IPS-11a (cell line): ENCODE data around the gene C9orf72.

Source experiments
- H3K4me3 ChIP-seq: one replicate; pipeline ENCODE4 v1.5.1; 2013; ENCODE audit warnings: low read depth, low read length, control low read depth

Gene C9orf72

DNA sequence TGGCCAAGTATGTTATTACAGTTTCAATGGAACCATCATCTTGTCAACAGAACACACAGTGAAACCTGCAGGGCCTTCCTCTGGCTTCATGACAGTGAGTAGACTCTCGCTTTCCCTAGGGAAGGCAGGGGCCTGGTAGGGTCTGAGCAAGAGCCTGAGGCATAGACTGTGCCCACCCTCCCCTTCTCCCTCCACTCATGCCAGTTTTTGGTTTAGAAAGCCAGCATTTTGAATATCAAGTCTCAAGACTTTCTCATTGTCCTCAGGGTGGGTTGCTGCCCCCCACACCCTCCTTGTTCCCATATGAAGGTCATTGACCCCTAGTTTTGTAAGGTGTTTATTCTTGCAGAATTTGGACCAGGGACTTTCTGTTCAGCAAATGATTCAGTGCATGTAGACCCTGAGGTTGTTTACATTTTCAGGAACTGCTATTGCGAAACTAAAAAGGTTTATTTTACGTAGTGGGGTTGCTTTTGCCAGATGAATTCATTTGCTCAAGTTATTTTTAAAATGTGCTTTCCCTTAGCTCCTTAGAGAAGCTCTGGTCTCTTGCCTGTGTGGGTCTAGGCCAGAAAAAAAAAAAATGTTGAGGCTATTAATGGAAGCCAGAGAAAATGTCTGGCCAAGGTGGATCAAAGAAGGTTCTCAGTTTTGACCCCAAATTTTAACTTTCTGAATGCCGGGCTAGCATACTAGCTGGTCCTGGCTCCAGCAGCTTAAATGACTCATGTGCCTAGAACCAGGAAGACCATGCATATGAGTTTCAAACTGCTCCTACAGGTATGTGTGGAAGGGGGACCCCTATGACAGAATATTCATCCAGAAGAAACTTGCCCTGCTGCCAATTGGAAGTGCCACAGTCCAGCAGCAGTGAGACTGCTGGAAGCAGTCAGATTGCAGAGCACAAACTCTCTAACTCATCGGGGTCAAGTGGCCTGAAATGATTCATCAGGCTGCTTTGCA lies 33.5 kb downstream of the C9orf72 start:
- no peak overlapping the region for H3K4me3 ChIP-seq

DNA sequence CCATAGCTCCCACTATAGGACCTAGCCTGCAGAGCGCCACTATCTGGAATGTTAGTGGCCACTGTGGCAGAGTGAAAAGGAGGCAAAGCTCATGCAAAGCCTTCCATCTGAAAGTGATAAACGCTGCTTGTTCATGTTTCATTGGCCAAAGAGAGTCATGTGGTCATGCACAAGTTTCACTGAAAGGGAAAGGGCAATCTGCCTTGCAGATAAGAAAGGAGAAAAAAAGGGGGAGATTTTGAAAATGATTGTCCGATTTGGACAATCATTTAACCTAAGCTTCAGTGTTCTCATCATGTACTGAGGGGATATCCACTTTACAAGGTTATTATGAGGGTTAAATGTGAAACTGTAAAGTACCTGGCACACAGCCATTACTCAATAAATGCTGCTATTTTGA lies 34.6 kb downstream of the C9orf72 start:
- H3K4me3 ChIP-seq = no peak overlapping the region

GRCh38 chr9:27537756-27538155 lies 35.5 kb downstream of the C9orf72 start:
- H3K4me3 ChIP-seq = no peak overlapping the region

- no peak overlapping the region for H3K4me3 ChIP-seq
Observed at GRCh38 chr9:27537027-27537435, 36.2 kb downstream of the C9orf72 start.

DNA sequence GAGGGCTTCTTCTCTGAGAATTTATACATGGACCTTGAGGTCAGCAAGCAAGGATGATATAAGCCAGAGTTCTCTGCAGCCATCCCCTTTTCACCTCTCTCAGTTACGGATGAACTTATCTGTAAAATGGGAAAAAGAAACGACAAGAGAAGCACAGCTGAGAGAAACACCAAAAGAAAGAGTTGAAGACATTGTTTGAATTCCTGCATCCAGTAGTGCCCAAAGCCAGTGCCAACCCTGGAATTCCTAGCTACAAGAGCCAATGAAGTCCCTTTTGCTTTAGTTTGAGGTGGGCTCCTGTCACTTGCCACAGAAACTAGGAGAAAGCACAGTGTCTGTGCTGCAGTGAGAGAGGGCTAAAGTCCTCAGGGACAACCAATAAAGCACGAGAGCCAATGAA lies 37.1 kb downstream of the C9orf72 start:
- H3K4me3 ChIP-seq = no peak overlapping the region

GRCh38 chr9:27535701-27536118 lies 37.6 kb downstream of the C9orf72 start:
- H3K4me3 ChIP-seq = no peak overlapping the region

DNA sequence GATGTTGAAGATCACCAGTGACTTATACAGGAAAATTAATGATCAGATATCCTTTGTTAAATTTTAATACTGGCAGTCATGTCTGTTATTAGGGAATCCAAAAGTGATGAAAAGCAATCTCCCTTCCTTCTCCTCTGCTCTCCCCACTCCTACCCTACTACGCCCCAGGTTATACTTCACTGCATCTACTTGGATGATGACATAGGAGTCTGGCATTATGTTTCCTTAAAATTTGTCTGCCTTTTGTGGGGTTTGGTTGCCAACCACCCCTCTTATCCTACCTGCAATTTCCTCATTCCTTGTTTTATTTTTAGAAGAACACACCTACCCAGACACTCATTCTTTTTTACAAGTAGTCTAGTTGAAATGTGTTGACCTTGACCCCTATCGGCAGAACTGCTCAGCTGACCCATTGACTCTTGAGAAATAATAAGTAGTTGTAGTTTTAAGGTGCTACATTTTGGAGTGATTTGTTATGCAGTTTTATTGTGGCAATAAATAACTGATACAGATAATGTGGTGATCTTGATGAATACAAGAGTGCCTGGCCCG lies 38.5 kb downstream of the C9orf72 start:
- no peak overlapping the region for H3K4me3 ChIP-seq

- no peak overlapping the region for H3K4me3 ChIP-seq
Observed at GRCh38 chr9:27534131-27534530, 39.1 kb downstream of the C9orf72 start.

DNA sequence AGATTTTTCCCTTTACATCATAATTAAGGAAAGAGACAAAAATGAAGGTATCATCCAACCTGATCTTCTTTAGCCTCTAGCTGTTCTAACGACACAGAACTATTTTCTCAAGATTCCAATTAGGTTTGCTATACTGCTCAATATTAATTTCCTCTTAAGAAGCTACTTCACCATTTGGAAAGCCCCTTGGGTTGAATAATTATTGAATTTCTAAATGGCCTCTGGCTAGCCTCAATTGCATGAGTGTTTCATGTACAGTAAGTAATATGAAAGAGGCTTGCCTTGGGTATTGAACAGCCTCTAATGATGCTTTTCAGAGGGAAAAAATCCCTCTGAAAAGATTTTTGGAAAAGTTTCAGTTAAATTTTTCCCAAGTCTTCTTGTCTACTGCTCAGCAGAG lies 40.0 kb downstream of the C9orf72 start:
- H3K4me3 ChIP-seq = no peak overlapping the region

GRCh38 chr9:27532046-27532445 lies 41.2 kb downstream of the C9orf72 start:
- H3K4me3 ChIP-seq = no peak overlapping the region

DNA sequence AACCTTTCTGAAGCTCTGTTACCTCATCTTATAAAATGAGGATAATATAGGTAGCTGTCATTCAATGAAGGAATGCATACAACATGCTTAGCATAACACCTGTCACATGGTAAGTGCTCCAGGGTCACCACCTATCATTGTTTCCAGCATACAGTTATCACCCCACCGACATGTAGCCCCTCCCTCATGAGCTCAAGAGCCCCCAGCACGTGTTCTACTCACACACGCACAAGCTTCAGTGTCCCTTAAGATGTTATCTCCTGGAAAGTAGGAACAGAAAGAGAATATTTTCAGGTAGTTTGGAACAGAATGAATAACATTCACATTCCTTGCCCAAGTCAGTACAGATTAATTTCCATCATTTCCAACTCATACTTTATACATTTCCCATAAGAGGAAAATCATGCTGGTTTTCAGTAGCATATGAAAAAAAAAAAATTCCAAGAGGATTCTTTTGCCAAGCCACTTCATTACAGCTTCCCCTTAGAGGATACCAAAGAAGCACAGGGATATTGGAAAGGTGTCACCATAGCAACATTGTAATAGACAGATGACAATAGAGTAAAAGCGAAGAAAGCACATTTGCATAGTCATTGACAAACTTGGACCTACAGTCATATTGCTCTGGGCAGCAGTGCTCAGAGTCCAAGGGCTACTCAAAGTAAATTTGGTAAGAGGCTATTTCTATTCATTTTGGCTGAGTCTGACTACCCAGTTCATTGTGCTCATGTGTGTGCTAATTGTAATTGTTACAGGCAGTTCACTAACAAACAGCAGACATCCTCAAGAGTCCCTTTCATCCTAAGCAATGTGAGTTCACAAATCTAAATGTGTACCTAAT lies 42.1 kb downstream of the C9orf72 start:
- no peak overlapping the region for H3K4me3 ChIP-seq

GRCh38 chr9:27529316-27530278 lies 43.7 kb downstream of the C9orf72 start, which contains the start of gene MOB3B:
TSS of gene MOB3B (minus strand) at chr9:27529814. CDS start at chr9:27455550, 74,264 bp downstream.
- H3K4me3 ChIP-seq = peak within 1 kb of the TSS; percentile 69

- peak overlapping the region; percentile 69 for H3K4me3 ChIP-seq
Observed at GRCh38 chr9:27528886-27529315, 44.4 kb downstream of the C9orf72 start.

GRCh38 chr9:27528076-27528885 lies 45.0 kb downstream of the C9orf72 start:
- H3K4me3 ChIP-seq = peak overlapping the region; percentile 69

- H3K4me3 ChIP-seq = peak overlapping the region; percentile 69
Observed at GRCh38 chr9:27527702-27528075, 45.6 kb downstream of the C9orf72 start.

DNA sequence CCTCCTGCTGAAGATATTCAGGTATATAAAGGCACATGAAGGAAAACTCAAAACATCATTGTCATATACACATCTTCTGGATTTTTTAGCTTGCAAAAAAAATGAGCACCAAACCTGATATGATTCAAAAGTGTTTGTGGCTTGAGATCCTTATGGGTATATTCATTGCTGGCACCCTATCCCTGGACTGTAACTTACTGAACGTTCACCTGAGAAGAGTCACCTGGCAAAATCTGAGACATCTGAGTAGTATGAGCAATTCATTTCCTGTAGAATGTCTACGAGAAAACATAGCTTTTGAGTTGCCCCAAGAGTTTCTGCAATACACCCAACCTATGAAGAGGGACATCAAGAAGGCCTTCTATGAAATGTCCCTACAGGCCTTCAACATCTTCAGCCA lies 49.0 kb downstream of the C9orf72 start, which contains the start of gene IFNK:
TSS of gene IFNK (plus strand) at position 55 of the 400 bp plus-strand sequence. CDS start at position 102, 47 bp downstream.
- H3K4me3 ChIP-seq = no peak within 1 kb of the TSS

DNA sequence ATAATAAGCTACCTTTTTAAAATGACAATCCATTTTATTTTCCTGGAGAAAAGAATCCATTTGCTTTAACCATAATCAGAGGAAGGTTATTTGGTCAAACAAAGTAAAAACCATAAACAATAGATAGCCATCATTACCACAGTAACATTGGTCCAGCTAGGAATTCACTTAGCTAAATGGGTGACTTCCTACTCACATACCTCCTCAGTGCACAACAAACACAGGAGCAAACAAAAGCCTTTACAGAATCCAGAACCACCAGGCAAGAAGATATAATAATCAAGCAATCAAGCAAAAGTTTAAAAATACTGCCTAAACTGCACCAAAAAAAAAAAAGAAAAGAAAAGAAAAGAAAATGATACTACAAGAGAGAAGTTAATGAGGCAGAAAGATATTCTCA lies 50.1 kb downstream of the C9orf72 start:
- H3K4me3 ChIP-seq = no peak overlapping the region

DNA sequence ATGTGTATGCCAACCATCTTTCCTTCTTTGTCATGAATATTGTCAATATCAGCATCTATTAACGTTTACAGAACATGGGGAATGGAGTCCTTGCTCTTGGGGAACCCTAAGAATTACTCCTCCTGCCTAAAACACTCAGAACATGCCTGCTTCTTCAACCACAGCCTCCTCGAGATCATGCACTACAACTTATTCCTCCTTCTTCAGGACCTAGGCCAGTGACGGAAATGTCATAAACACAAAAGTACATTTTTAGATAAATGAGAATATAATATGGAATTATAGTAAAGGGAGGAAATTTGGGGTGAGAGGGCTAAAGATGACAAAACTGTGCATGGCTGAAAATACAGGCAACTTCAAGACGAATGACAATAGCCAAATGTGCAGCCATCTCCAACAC lies 52.3 kb downstream of the C9orf72 start:
- H3K4me3 ChIP-seq = no peak overlapping the region
